Esophagus muscularis mucosa (tissue), 4 donors: ENCODE results near the gene FRK. TPM values are rescaled to one million over a fixed set of nuclear protein-coding genes. Genes with fewer than 3 reads are reported as not detected.

ENCODE experiments used
- DNase-seq: peaks from one replicate; pipeline ENCODE4 v3.0.0-alpha.2; 2017; ENCODE audit errors: extremely low spot score
- H3K27ac ChIP-seq, 4 donors: fragments of 200-600 bp; sonication (generic); replicated peaks in 1 of 4; 1 replicate in 3 of 4; 2 replicates in 1 of 4; pipeline ENCODE4 v1.5.1; 2016 to 2019; ENCODE audit warnings: mild to moderate bottlenecking in 1 of 4
- H3K27me3 ChIP-seq, 4 donors: fragments of 200-600 bp; sonication (generic); one replicate each; pipeline versions ENCODE4 v1.5.1 to v1.6.0; 2016 to 2019
- H3K36me3 ChIP-seq, 4 donors: fragments of 200-600 bp; sonication (generic); one replicate each; pipeline ENCODE4 v1.5.1; 2016 to 2019
- H3K4me1 ChIP-seq, 4 donors: fragments of 200-600 bp; sonication (generic); one replicate each; pipeline ENCODE4 v1.5.1; 2016 to 2019
- H3K4me3 ChIP-seq, 4 donors: fragments of 200-600 bp; sonication (generic); 1 replicate in 2 of 4; 2 replicates in 2 of 4; pipeline ENCODE4 v1.5.1; 2016 to 2019; ENCODE audit warnings: mild to moderate bottlenecking in 4 of 4, moderate library complexity in 1 of 4
- H3K9me3 ChIP-seq, 4 donors: fragments of 200-600 bp; sonication (generic); 1 replicate in 3 of 4; 2 replicates in 1 of 4; pipeline ENCODE4 v1.5.1; 2016 to 2019
- EP300 ChIP-seq: sonication (generic); formaldehyde crosslinking; IDR thresholded peaks from one replicate; pipeline ENCODE4 v1.6.1; 2017; ENCODE audit warnings: antibody characterized with exemption
- POLR2A ChIP-seq: fragments of 450-650 bp; IDR thresholded peaks from one replicate; pipeline ENCODE4 v1.6.1; 2017; ENCODE audit warnings: antibody characterized with exemption, moderate library complexity, mild to moderate bottlenecking, low read depth
- POLR2AphosphoS5 ChIP-seq, 2 donors: sonication (generic); formaldehyde crosslinking; IDR thresholded peaks; one replicate each; pipeline ENCODE4 v1.6.1; 2017; ENCODE audit warnings: antibody characterized with exemption in 2 of 2
- WGBS: methylation state at CpG from one replicate; pipeline ENCODE4 v1.1.5; 2018; 5-methylcytosine and 5-hydroxymethylcytosine counted together
- intact Hi-C: fragments of 100-400 bp; cut with DNase I; formaldehyde crosslinking; loops from one replicate; pipeline ENCODE4 v1.15.1; 2023
- total RNA-seq, 4 donors: library from RNA; depleted of rRNA; stranded (reverse); fragments of >200 nt; gene quantifications; one replicate each; pipeline versions ENCODE4 v1.1.0 to v1.2.1, GENCODE V29; 2016
- TF ChIP-seq, protein P1 (sequence below), 3 experiments: fragments of 200-600 bp in 2 of 3; fragments of 450-650 bp in 1 of 3; sonication (generic) in 2 of 3; IDR thresholded peaks; one replicate each; pipeline ENCODE4 v1.5.1; 2017 to 2019; ENCODE audit warnings: antibody characterized with exemption in 3 of 3, mild to moderate bottlenecking in 2 of 3, moderate library complexity in 1 of 3

FRK gene
- total RNA-seq, 4 donors from 2014 or later, result 0.17 to 0.57 (median 0.40) TPM

DNA sequence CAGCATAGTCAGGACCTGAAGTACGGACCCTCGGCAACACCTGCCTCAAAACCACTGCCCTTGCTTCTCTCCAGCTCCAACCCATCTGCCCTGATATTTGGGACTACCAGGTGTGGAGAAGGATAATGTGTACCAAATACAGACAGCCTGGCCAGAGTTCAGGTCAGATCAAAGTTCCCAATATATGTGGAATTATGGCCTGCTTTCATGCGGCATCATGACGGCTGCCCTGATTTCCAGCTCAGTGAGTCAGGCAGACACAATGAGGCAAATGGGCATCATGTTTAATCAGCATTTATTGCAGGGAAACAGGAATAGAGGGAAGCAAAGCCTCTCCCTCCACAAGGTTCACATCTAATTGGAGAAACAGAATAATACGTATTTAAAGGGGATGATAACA lies 57.9 kb downstream of the FRK start:
- Histone ChIP-seq H3K27me3 (no peaks in the 10 kb centered on the region), H3K4me3 (no peak overlapping the region), H3K4me1 (peaks cover 0 to under 1% (median 0%) of the 10 kb centered on the region in 4 donors), H3K36me3 (no peaks in the 10 kb centered on the region), H3K27ac (no peak overlapping the region), H3K9me3 (no peaks in the 10 kb centered on the region)
- no peak for DNase-seq
- WGBS, result over 99% methylated on average over 5 of the region's 5 CpGs
- TF ChIP-seq, protein P1, sequence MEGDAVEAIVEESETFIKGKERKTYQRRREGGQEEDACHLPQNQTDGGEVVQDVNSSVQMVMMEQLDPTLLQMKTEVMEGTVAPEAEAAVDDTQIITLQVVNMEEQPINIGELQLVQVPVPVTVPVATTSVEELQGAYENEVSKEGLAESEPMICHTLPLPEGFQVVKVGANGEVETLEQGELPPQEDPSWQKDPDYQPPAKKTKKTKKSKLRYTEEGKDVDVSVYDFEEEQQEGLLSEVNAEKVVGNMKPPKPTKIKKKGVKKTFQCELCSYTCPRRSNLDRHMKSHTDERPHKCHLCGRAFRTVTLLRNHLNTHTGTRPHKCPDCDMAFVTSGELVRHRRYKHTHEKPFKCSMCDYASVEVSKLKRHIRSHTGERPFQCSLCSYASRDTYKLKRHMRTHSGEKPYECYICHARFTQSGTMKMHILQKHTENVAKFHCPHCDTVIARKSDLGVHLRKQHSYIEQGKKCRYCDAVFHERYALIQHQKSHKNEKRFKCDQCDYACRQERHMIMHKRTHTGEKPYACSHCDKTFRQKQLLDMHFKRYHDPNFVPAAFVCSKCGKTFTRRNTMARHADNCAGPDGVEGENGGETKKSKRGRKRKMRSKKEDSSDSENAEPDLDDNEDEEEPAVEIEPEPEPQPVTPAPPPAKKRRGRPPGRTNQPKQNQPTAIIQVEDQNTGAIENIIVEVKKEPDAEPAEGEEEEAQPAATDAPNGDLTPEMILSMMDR (IDR thresholded peaks at IDR 0.05), result no peak
- TF ChIP-seq POLR2A (no peak), EP300 (no peak), POLR2AphosphoS5 (IDR thresholded peaks at IDR 0.05) (no peak)
- intact Hi-C loops, result no loop called here

DNA sequence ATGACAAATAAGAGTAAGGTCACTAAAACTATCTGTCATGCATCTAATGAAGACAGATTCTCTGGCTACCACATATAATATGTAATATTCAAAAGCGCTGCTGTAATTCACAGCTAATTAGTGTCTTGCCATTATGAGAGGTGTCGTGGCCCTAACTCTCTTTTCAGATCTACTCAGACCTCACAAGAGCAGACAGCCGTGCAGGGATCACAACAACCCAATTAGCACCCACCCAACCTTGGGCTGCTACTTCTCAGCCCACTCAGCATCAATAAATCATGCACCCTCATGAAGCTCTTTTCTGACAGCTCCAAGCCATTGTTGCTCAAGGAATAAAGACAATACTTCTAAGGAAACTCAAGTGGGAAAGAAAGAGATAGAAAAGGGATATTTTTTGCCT lies 61.5 kb downstream of the FRK start:
- Histone ChIP-seq H3K9me3 (no peaks in the 10 kb centered on the region), H3K36me3 (no peaks in the 10 kb centered on the region), H3K4me1 (no peaks in the 10 kb centered on the region), H3K27ac (no peak overlapping the region), H3K4me3 (no peak overlapping the region), H3K27me3 (no peaks in the 10 kb centered on the region)
- no peak for TF ChIP-seq POLR2AphosphoS5 (IDR thresholded peaks at IDR 0.05)
- TF ChIP-seq POLR2A, result no peak
- no peak for TF ChIP-seq EP300
- TF ChIP-seq, protein P1 (IDR thresholded peaks at IDR 0.05), result no peak
- DNase-seq, result no peak
- 85% methylated on average over 3 of the region's 3 CpGs for WGBS
- intact Hi-C loops, result no loop called here

DNA sequence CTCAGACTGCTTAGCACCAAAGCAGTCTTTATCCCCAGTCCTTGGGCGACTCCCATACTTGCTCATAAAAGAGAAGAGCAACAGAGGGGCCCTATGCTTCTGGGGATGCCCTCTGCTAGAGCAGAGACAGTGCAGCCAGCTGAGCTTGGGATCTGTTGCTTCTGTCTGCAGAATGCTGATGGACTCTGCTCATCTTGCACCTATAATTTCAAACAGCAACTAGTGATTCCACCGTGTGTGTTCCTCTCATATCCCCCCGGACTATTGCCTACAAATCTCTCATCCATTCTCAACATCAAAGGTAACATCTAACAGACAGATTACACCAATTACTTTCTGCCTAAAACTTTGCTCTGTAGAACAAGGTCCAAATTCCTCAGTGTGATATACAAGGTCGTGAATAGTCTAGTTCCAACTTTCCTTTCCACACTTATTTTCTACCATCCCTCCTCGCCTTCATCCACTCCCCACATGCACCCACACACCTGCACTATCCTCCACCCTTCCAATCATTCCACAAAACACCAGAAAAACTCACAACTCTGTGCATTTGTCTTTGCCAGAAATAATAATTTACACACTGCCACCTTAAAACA lies 62.6 kb downstream of the FRK start:
- no peak for DNase-seq
- intact Hi-C loops, result no loop called here
- no peaks in the 10 kb centered on the region for H3K9me3 ChIP-seq
- H3K4me3 ChIP-seq, result no peak overlapping the region
- no peaks in the 10 kb centered on the region for H3K27me3 ChIP-seq
- TF ChIP-seq EP300 (no peak), POLR2A (no peak), POLR2AphosphoS5 (IDR thresholded peaks at IDR 0.05) (no peak)
- TF ChIP-seq, protein P1 (IDR thresholded peaks at IDR 0.05), result no peak
- 77% methylated on average over 5 of the region's 5 CpGs for WGBS
- H3K36me3 ChIP-seq, result no peaks in the 10 kb centered on the region
- H3K27ac ChIP-seq, result no peak overlapping the region
- H3K4me1 ChIP-seq, result no peaks in the 10 kb centered on the region

- H3K4me3 ChIP-seq, result no peak overlapping the region
- no peaks in the 10 kb centered on the region for H3K36me3 ChIP-seq
- no peaks in the 10 kb centered on the region for H3K4me1 ChIP-seq
- H3K9me3 ChIP-seq, result peaks cover 0 to 5% (median 3%) of the 10 kb centered on the region in 4 donors
- H3K27me3 ChIP-seq, result no peaks in the 10 kb centered on the region
- H3K27ac ChIP-seq, result no peak overlapping the region
- 93% methylated on average over 2 of the region's 2 CpGs for WGBS
- DNase-seq, result no peak
- TF ChIP-seq EP300 (no peak), POLR2AphosphoS5 (IDR thresholded peaks at IDR 0.05) (no peak), POLR2A (no peak)
- TF ChIP-seq, protein P1 (IDR thresholded peaks at IDR 0.05), result no peak
- intact Hi-C loops, result no loop called here
Observed at GRCh38 chr6:115986026-115986425, 74.7 kb downstream of the FRK start.

GRCh38 chr6:115984809-115985208 lies 75.9 kb downstream of the FRK start:
- no peak overlapping the region for H3K4me3 ChIP-seq
- 96% methylated on average over 2 of the region's 2 CpGs for WGBS

More at GRCh38 chr6:115984809-115985208, 75.9 kb downstream of the FRK start:
- H3K27ac ChIP-seq, result no peak overlapping the region
- no peaks in the 10 kb centered on the region for H3K27me3 ChIP-seq
- intact Hi-C loops, result no loop called here
- no peaks in the 10 kb centered on the region for H3K4me1 ChIP-seq
- TF ChIP-seq, protein P1 (IDR thresholded peaks at IDR 0.05), result no peak
- TF ChIP-seq POLR2A (no peak), EP300 (no peak), POLR2AphosphoS5 (IDR thresholded peaks at IDR 0.05) (no peak)
- DNase-seq, result no peak
- no peaks in the 10 kb centered on the region for H3K36me3 ChIP-seq
- H3K9me3 ChIP-seq, result no peaks in the 10 kb centered on the region
